Thyroid gland (tissue), 4 donors: ENCODE measurements around the gene FANCD2.

Experiments
- POLR2A ChIP-seq, 2 donors: fragments of 450-650 bp; IDR thresholded peaks; one replicate each; pipeline ENCODE4 v1.6.1; 2017; ENCODE audit warnings: antibody characterized with exemption in 2 of 2, mild to moderate bottlenecking in 2 of 2, moderate library complexity in 1 of 2
- TF ChIP-seq, protein P1 (sequence below), 6 experiments: fragments of 200-600 bp in 3 of 6; fragments of 450-650 bp in 3 of 6; sonication (generic) in 3 of 6; IDR thresholded peaks; one replicate each; pipeline ENCODE4 v1.5.1; 2016 to 2019; ENCODE audit warnings: antibody characterized with exemption in 6 of 6, mild to moderate bottlenecking in 2 of 6, inconsistent platforms in 1 of 6, moderate library complexity in 1 of 6

DNA sequence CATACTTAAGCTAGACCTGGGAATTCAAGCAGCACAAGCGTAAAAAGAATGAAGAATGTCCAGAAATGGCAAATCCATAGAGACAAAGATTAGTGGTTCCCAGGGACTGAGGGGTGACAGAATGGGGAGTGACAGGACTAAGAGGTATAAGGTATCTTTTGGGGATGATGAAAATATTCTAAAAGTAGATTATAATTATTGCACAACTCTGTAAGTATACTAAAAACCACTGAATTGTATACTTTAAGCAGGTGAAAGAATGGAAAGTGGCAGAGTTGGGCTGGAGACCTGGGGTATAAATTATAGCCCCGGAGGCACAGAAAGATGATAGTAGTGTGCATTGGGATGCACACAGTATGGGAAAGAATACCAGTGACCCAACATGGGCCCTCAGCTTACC is 94.8 kb downstream of the FANCD2 start:
- TF ChIP-seq, protein P1, sequence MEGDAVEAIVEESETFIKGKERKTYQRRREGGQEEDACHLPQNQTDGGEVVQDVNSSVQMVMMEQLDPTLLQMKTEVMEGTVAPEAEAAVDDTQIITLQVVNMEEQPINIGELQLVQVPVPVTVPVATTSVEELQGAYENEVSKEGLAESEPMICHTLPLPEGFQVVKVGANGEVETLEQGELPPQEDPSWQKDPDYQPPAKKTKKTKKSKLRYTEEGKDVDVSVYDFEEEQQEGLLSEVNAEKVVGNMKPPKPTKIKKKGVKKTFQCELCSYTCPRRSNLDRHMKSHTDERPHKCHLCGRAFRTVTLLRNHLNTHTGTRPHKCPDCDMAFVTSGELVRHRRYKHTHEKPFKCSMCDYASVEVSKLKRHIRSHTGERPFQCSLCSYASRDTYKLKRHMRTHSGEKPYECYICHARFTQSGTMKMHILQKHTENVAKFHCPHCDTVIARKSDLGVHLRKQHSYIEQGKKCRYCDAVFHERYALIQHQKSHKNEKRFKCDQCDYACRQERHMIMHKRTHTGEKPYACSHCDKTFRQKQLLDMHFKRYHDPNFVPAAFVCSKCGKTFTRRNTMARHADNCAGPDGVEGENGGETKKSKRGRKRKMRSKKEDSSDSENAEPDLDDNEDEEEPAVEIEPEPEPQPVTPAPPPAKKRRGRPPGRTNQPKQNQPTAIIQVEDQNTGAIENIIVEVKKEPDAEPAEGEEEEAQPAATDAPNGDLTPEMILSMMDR (IDR thresholded peaks at IDR 0.05): no peak
- no peak for TF ChIP-seq POLR2A (IDR thresholded peaks at IDR 0.05)
